Keratinocyte (primary cell): ENCODE results near the gene MRM2.

ENCODE experiments used
- EZH2 ChIP-seq: IDR thresholded peaks from one replicate; pipeline ENCODE4 v1.6.1; 2012; ENCODE audit warnings: inconsistent platforms, mild to moderate bottlenecking, low read length, moderate library complexity
- TF ChIP-seq, protein P1 (sequence below), 3 experiments: IDR thresholded peaks in 1 of 3; conservative IDR thresholded peaks in 1 of 3; optimal IDR thresholded peaks in 1 of 3; 2 replicates in 2 of 3; 3 replicates in 1 of 3; pipeline versions ENCODE3 to v1.5.1; 2011; ENCODE audit warnings: low read length in 3 of 3, mild to moderate bottlenecking in 3 of 3, moderate library complexity in 2 of 3, control low read depth in 1 of 3, inconsistent platforms in 1 of 3; ENCODE audit not compliant: insufficient read depth in 2 of 3; ENCODE audit errors: extremely low read depth in 1 of 3

DNA sequence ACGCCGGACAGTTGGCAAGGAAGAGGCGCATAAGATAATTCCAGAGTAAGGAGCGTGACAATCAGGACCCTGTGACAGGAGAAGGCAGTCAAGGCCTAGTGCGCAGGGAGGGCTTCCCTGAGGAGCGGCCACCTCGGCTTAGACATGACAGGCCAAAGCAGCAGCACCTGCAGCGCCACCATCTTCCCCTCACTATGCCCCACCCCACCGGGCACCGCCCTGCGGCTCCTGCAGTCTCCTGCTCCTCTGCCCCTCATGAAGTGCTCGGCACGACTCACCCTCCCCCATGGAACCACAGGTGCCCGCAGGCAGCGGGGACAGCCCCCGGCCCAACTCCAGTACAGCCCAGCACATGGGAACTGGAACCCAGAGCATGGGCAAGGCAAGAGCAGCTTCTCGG is 21.1 kb downstream of the MRM2 start:
- TF ChIP-seq, protein P1, sequence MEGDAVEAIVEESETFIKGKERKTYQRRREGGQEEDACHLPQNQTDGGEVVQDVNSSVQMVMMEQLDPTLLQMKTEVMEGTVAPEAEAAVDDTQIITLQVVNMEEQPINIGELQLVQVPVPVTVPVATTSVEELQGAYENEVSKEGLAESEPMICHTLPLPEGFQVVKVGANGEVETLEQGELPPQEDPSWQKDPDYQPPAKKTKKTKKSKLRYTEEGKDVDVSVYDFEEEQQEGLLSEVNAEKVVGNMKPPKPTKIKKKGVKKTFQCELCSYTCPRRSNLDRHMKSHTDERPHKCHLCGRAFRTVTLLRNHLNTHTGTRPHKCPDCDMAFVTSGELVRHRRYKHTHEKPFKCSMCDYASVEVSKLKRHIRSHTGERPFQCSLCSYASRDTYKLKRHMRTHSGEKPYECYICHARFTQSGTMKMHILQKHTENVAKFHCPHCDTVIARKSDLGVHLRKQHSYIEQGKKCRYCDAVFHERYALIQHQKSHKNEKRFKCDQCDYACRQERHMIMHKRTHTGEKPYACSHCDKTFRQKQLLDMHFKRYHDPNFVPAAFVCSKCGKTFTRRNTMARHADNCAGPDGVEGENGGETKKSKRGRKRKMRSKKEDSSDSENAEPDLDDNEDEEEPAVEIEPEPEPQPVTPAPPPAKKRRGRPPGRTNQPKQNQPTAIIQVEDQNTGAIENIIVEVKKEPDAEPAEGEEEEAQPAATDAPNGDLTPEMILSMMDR (optimal IDR thresholded peaks at IDR 0.05 in 1 of 3, IDR thresholded peaks at IDR 0.05 in 1 of 3, conservative IDR thresholded peaks at IDR 0.05 in 1 of 3; ENCODE audit: extremely low read depth in 1 of 3, insufficient read depth in 2 of 3, low read length in 3 of 3) = no peak
- no peak for TF ChIP-seq EZH2
